Measurements from ENCODE around the gene ZNF185.

The ZNF185 gene

GRCh38 chrX:152897222-152898131 lies at the start of gene ZNF185:
TSS of gene ZNF185 (plus strand) at chrX:152898067. CDS start at chrX:152914490, 16,423 bp downstream.
- peak; percentile 7 for DNase-seq

- no peak for DNase-seq
These were observed 47.4 kb upstream of the ZNF185 start for GRCh38 chrX:152850465-152850864.

- no peak for DNase-seq
These were observed 43.9 kb upstream of the ZNF185 start for GRCh38 chrX:152853986-152854385.

- no peak for DNase-seq
These were observed 36.8 kb upstream of the ZNF185 start for GRCh38 chrX:152861116-152861515.

GRCh38 chrX:152861826-152862225 lies 36.0 kb upstream of the ZNF185 start:
- no peak for DNase-seq

- no peak for DNase-seq
These were observed 32.5 kb upstream of the ZNF185 start for GRCh38 chrX:152865232-152865920.

- DNase-seq, result no peak
These were observed 31.5 kb upstream of the ZNF185 start for GRCh38 chrX:152866386-152866785.

GRCh38 chrX:152869972-152870371 lies 27.9 kb upstream of the ZNF185 start:
- no peak for DNase-seq

GRCh38 chrX:152871260-152871659 lies 26.6 kb upstream of the ZNF185 start:
- no peak for DNase-seq

- no peak for DNase-seq
These were observed 25.3 kb upstream of the ZNF185 start for GRCh38 chrX:152872522-152872921.

GRCh38 chrX:152873361-152873760 lies 24.5 kb upstream of the ZNF185 start:
- DNase-seq, result no peak

- no peak for DNase-seq
These were observed 20.7 kb upstream of the ZNF185 start for GRCh38 chrX:152876931-152877840.

- no peak for DNase-seq
These were observed 18.7 kb upstream of the ZNF185 start for GRCh38 chrX:152878976-152879755.

- no peak for DNase-seq
These were observed 16.6 kb upstream of the ZNF185 start for GRCh38 chrX:152881289-152881688.

GRCh38 chrX:152884171-152884570 lies 13.7 kb upstream of the ZNF185 start:
- no peak for DNase-seq

- DNase-seq, result no peak
These were observed 11.2 kb upstream of the ZNF185 start for GRCh38 chrX:152886716-152887115.

GRCh38 chrX:152892499-152892898 lies 5.4 kb upstream of the ZNF185 start:
- DNase-seq, result no peak

- DNase-seq, result no peak
These were observed 4.6 kb upstream of the ZNF185 start for GRCh38 chrX:152892999-152893891.

- no peak for DNase-seq
These were observed 3.8 kb upstream of the ZNF185 start for GRCh38 chrX:152893980-152894610.

GRCh38 chrX:152895121-152895520 lies 2.7 kb upstream of the ZNF185 start:
- no peak for DNase-seq

Data from NCI-H345 (cell line).